Fibroblast of pulmonary artery (primary cell): ENCODE measurements around the gene TTLL13.

Experiments
- DNase-seq: peaks from one replicate; pipeline ENCODE4 v3.0.0-alpha.2; 2010; ENCODE audit warnings: low read depth
- H3K4me3 ChIP-seq: replicated peaks from 2 replicates; pipeline ENCODE4 v1.5.1; 2011; ENCODE audit warnings: low read depth, mild to moderate bottlenecking, control low read depth, low read length, moderate library complexity
- CTCF ChIP-seq: IDR thresholded peaks from 2 replicates; pipeline ENCODE4 v1.5.1; 2011; ENCODE audit warnings: mild to moderate bottlenecking, control low read depth, low read length, inconsistent platforms; ENCODE audit errors: missing control alignments

Gene TTLL13, protein sequence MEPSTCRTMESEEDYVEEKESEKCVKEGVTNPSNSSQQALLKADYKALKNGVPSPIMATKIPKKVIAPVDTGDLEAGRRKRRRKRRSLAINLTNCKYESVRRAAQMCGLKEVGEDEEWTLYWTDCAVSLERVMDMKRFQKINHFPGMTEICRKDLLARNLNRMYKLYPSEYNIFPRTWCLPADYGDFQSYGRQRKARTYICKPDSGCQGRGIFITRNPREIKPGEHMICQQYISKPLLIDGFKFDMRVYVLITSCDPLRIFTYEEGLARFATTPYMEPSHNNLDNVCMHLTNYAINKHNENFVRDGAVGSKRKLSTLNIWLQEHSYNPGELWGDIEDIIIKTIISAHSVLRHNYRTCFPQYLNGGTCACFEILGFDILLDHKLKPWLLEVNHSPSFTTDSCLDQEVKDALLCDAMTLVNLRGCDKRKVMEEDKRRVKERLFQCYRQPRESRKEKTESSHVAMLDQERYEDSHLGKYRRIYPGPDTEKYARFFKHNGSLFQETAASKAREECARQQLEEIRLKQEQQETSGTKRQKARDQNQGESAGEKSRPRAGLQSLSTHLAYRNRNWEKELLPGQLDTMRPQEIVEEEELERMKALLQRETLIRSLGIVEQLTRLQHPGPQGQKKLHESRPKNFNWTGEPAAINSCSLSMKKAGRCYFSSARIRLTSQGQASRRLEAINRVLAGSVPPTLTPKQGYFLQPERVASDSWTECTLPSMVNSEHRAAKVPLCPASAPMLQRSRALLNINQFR

GRCh38 chr15:90249203-90249863, at the start of gene TTLL13:
Gene TTLL13 (plus strand): TSS chr15:90249556. CDS start chr15:90250631, 1,075 bp downstream.
- peak; percentile 86 for DNase-seq
- H3K4me3 ChIP-seq = peak within 1 kb of the TSS; percentile 65
- TF ChIP-seq CTCF = no peak

DNA sequence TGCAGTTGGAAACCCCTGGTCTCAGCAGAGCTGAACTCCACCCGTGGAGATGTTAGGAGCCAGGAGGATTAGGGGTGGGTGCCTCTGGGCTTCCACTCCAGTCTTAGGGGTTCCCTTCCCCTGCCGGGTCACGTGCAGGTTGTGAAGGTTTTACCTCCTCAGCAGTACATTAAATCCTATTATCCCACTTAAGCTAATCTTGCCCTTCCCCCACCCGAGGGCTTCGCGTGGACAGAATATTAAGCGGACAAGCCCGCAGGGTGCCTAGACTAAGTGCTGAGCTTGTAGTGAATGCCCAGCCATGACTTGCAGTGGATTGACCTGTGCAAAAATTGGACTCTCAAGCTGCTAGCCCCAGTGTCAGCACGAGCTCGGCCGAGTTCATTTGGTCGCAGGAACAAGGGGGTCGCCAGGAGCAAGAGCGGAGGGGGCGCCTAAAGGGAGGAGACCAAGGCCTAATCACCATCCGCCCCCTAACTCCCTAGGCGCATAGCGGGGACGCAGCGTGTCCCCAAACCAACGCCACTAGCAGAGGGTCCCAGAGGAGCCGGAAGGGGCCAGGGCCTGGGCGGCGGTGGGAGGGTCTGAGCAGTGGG, 48.7 kb upstream of the TTLL13 start:
- peak overlapping the region; percentile 58 for H3K4me3 ChIP-seq
- TF ChIP-seq CTCF = no peak
- DNase-seq = no peak

- peak; percentile 35 for DNase-seq
- no peak for TF ChIP-seq CTCF
- H3K4me3 ChIP-seq = peak within 1 kb of the TSS; percentile 58
Measured at GRCh38 chr15:90201130-90201943, 48.0 kb upstream of the TTLL13 start, which contains the start of gene SEMA4B. Gene SEMA4B (plus strand): TSS chr15:90201330. CDS start chr15:90201579, 249 bp downstream.

GRCh38 chr15:90201944-90202375, 47.4 kb upstream of the TTLL13 start:
- no peak for TF ChIP-seq CTCF
- DNase-seq = no peak
- peak overlapping the region; percentile 58 for H3K4me3 ChIP-seq

DNA sequence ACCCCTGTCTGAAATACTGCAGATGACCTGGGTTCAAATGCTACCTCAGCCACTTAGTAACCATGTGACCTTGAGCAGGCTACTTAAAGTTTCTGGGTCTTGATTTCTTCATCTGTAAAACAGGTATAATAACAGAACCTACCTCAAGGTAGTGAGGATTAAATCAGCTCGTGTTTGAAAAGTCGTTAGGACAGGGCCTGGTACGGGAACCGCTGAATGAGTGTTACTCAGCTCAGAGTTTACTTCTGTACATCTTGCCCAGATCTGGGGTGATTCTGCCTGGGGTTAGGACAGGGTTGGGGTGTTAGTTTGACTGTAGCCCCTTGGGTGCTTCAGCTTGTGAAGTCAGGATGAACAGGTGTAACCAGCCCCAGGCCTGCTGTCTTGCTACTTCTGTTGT, 46.4 kb upstream of the TTLL13 start:
- H3K4me3 ChIP-seq = no peak overlapping the region
- no peak for TF ChIP-seq CTCF
- DNase-seq = no peak

DNA sequence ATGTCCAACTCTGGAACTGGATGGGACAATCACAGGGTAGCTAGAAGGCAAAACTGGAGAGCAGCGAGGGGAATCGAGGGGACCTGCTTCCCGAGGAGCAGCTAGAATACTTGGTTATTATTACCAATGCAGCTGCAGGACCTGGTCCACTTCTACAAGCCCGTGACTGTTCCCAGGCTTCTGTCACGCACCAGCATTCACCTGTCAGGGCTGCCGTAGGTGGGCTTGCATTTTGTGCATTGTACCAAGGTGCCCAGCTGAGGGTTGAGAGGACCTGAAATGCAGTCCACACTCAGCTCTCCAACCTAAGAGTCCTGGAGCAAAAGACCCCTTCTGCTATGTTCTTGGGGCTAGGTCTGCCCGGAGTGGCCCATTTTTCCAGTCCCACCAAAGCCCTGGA, 45.9 kb upstream of the TTLL13 start:
- TF ChIP-seq CTCF = no peak
- no peak overlapping the region for H3K4me3 ChIP-seq
- no peak for DNase-seq
